SK-N-SH treated with all-trans-retinoic acid at 6 μM for 48 hours (cell line): ENCODE data around the gene SPATA3.

Experiments
- ATAC-seq: fragments of 200-7000 bp; cut with Tn5 transposase; 3 replicates; pipeline ENCODE4 v1.9.1; 2020; ENCODE audit warnings: mild to moderate bottlenecking, moderate library complexity
- ARNTL ChIP-seq: fragments of 450-650 bp; formaldehyde crosslinking; IDR thresholded peaks from 2 replicates; pipeline ENCODE4 v1.5.0; 2020; ENCODE audit warnings: low read depth, mild to moderate bottlenecking, moderate library complexity, borderline replicate concordance
- BACH2 ChIP-seq: fragments of 250-450 bp; sonication (Bioruptor Pico); IDR thresholded peaks from 2 replicates; pipeline ENCODE4 v1.9.0; 2021; ENCODE audit warnings: mild to moderate bottlenecking, borderline replicate concordance
- CSRNP3 ChIP-seq: fragments of 250-450 bp; sonication (Bioruptor Pico); IDR thresholded peaks from 2 replicates; pipeline ENCODE4 v1.5.1; 2021; ENCODE audit warnings: mild to moderate bottlenecking, moderate library complexity
- ESRRG ChIP-seq: fragments of 250-450 bp; sonication (Bioruptor Pico); IDR thresholded peaks from 2 replicates; pipeline ENCODE4 v1.6.1; 2021; ENCODE audit warnings: mild to moderate bottlenecking
- GLIS3 ChIP-seq: fragments of 250-450 bp; sonication (Bioruptor Pico); IDR thresholded peaks from 2 replicates; pipeline ENCODE4 v1.5.0; 2020; ENCODE audit warnings: mild to moderate bottlenecking, moderate library complexity
- OSR1 ChIP-seq: fragments of 250-450 bp; sonication (Bioruptor Pico); IDR thresholded peaks from 2 replicates; pipeline ENCODE4 v1.8.0; 2022; ENCODE audit warnings: moderate library complexity, mild to moderate bottlenecking, inconsistent platforms
- PATZ1 ChIP-seq: fragments of 250-450 bp; sonication (Bioruptor Pico); IDR thresholded peaks from 2 replicates; pipeline ENCODE4 v1.8.0; 2020; ENCODE audit warnings: mild to moderate bottlenecking, moderate library complexity, borderline replicate concordance
- POU6F1 ChIP-seq: fragments of 250-450 bp; sonication (Bioruptor Pico); IDR thresholded peaks from 2 replicates; pipeline ENCODE4 v1.8.0; 2021; ENCODE audit warnings: low read depth, mild to moderate bottlenecking, moderate library complexity, borderline replicate concordance
- PPARA ChIP-seq: fragments of 250-450 bp; sonication (Bioruptor Pico); IDR thresholded peaks from 2 replicates; pipeline ENCODE4 v1.5.0; 2020; ENCODE audit warnings: mild to moderate bottlenecking, borderline replicate concordance
- RARB ChIP-seq: fragments of 250-450 bp; sonication (Bioruptor Pico); IDR thresholded peaks from 2 replicates; pipeline ENCODE4 v1.8.0; 2021; ENCODE audit warnings: mild to moderate bottlenecking, moderate library complexity
- SNAI2 ChIP-seq: fragments of 250-450 bp; sonication (Bioruptor Pico); IDR thresholded peaks from 2 replicates; pipeline ENCODE4 v1.5.0; 2020; ENCODE audit warnings: mild to moderate bottlenecking, moderate library complexity
- TOX ChIP-seq: fragments of 250-450 bp; sonication (Bioruptor Pico); IDR thresholded peaks from 2 replicates; pipeline ENCODE4 v1.8.0; 2021; ENCODE audit warnings: mild to moderate bottlenecking, moderate library complexity, borderline replicate concordance
- TSHZ2 ChIP-seq: fragments of 250-450 bp; sonication (Bioruptor Pico); IDR thresholded peaks from 2 replicates; pipeline ENCODE4 v1.5.0; 2020; ENCODE audit warnings: mild to moderate bottlenecking, moderate library complexity
- ZC3H10 ChIP-seq: fragments of 250-450 bp; sonication (Bioruptor Pico); IDR thresholded peaks from 2 replicates; pipeline ENCODE4 v1.5.1; 2021; ENCODE audit warnings: mild to moderate bottlenecking, moderate library complexity
- ZFP3 ChIP-seq: fragments of 250-450 bp; sonication (Bioruptor Pico); IDR thresholded peaks from 2 replicates; pipeline ENCODE4 v1.5.0; 2020; ENCODE audit warnings: mild to moderate bottlenecking, moderate library complexity
- ZFP30 ChIP-seq: fragments of 450-650 bp; formaldehyde crosslinking; IDR thresholded peaks from 2 replicates; pipeline ENCODE4 v1.5.0; 2022; ENCODE audit warnings: mild to moderate bottlenecking, moderate library complexity
- ZNF565 ChIP-seq: fragments of 450-650 bp; formaldehyde crosslinking; conservative IDR thresholded peaks from 2 replicates; pipeline ENCODE4 v1.5.0; 2020; ENCODE audit warnings: low read depth, mild to moderate bottlenecking, moderate library complexity
- ZNF70 ChIP-seq: fragments of 450-650 bp; formaldehyde crosslinking; IDR thresholded peaks from 2 replicates; pipeline ENCODE4 v1.5.0; 2020; ENCODE audit warnings: mild to moderate bottlenecking, moderate library complexity
- ZNF8 ChIP-seq: fragments of 450-650 bp; formaldehyde crosslinking; IDR thresholded peaks from 2 replicates; pipeline ENCODE4 v1.5.0; 2020; ENCODE audit warnings: mild to moderate bottlenecking, moderate library complexity

The SPATA3 gene

GRCh38 chr2:231046916-231047273, 51.0 kb downstream of the SPATA3 start:
- no peak for ATAC-seq
- TF ChIP-seq ZNF8 (CRISPR knock-in tag) (no peak), ARNTL (CRISPR knock-in tag) (no peak), TSHZ2 (CRISPR knock-in tag) (no peak), CSRNP3 (CRISPR knock-in tag) (no peak), ZFP3 (CRISPR knock-in tag) (no peak), PATZ1 (CRISPR knock-in tag) (no peak), ZC3H10 (no peak), TOX (CRISPR knock-in tag) (no peak), ZNF565 (CRISPR knock-in tag) (no peak), PPARA (CRISPR knock-in tag) (no peak)

GRCh38 chr2:231047274-231047922, 51.5 kb downstream of the SPATA3 start:
- TF ChIP-seq ZFP30 (CRISPR knock-in tag) = no peak
- no peak for TF ChIP-seq BACH2
- no peak for TF ChIP-seq OSR1
- TF ChIP-seq ESRRG = no peak
- TF ChIP-seq TOX (CRISPR knock-in tag) = no peak
- no peak for TF ChIP-seq ZNF70
- no peak for TF ChIP-seq PATZ1 (CRISPR knock-in tag)
- TF ChIP-seq POU6F1 = no peak
- no peak for TF ChIP-seq GLIS3 (CRISPR knock-in tag)
- no peak for TF ChIP-seq TSHZ2 (CRISPR knock-in tag)
- TF ChIP-seq RARB = no peak
- TF ChIP-seq SNAI2 (CRISPR knock-in tag) = no peak
- TF ChIP-seq PPARA (CRISPR knock-in tag) = no peak
- no peak for TF ChIP-seq CSRNP3 (CRISPR knock-in tag)
- TF ChIP-seq ARNTL (CRISPR knock-in tag) = no peak
- TF ChIP-seq ZNF8 (CRISPR knock-in tag) = no peak
- no peak for TF ChIP-seq ZFP3 (CRISPR knock-in tag)
- no peak for ATAC-seq
